ENCODE measurements around the gene FBXW8. TPM values are rescaled to one million over a fixed set of nuclear protein-coding genes. Genes with fewer than 3 reads are reported as not detected.

The FBXW8 gene
- total RNA-seq, 2 experiments from 2014 or later, result 7.0 to 8.5 TPM

DNA sequence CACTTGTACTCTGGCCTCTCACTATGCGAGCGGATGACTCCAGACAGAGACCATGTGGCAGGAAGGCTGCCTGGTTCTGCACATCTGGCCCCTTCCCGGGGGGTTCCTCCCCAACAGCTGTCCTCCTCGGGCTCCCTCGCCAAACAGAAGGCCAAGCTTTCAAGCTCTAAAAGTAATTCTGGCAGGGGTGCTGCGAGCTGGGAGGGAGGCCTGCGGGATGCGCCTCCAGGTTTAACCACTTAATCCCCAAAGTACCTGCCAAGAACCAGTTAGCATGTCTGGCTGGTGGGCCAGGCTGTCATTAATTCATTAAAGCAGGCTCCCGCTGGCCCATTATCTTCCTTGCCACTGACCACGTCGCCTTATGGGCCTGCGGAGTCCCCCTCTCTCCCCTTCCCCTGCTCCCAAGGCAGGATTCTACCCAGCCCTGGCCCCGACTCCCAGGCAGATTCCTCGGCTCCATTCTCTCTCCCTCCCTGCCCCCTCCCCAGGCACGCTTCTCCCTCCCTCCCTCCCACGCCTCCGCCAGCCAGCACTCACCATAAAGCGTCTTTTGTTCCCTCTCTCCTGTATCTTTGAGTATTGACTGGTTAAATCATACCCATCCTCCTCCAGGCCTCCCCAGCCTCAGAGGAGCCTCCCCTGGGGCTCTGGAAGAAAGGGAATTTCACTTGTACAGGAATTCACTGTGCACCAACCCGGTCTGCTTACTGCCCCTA, 34.4 kb upstream of the FBXW8 start:
- peaks cover 5% of the 10 kb centered on the region for H3K9me3 Mint-ChIP-seq
- peaks cover 48% of the 10 kb centered on the region for H3K27me3 Mint-ChIP-seq
- CTCF ChIA-PET, result interaction anchor here (1.0 kb wide), 1 partner anchor 172 kb away, joined by 3 read pairs; no protein-coding TSS in a partner anchor
- H3K36me3 Mint-ChIP-seq (ENCODE audit: low read depth), result no peaks in the 10 kb centered on the region
- ATAC-seq (no peak), DNase-seq (no peak)
- intact Hi-C loops (cut with micrococcal nuclease), result no loop called here
- H3K4me3 Mint-ChIP-seq, result no peak overlapping the region
- POLR2A ChIA-PET, result no interaction called here
- no peak overlapping the region for H3K27ac Mint-ChIP-seq
- H3K4me1 Mint-ChIP-seq (ENCODE audit: low read depth), result peaks cover 28% of the 10 kb centered on the region
- TF ChIP-seq, protein P1, sequence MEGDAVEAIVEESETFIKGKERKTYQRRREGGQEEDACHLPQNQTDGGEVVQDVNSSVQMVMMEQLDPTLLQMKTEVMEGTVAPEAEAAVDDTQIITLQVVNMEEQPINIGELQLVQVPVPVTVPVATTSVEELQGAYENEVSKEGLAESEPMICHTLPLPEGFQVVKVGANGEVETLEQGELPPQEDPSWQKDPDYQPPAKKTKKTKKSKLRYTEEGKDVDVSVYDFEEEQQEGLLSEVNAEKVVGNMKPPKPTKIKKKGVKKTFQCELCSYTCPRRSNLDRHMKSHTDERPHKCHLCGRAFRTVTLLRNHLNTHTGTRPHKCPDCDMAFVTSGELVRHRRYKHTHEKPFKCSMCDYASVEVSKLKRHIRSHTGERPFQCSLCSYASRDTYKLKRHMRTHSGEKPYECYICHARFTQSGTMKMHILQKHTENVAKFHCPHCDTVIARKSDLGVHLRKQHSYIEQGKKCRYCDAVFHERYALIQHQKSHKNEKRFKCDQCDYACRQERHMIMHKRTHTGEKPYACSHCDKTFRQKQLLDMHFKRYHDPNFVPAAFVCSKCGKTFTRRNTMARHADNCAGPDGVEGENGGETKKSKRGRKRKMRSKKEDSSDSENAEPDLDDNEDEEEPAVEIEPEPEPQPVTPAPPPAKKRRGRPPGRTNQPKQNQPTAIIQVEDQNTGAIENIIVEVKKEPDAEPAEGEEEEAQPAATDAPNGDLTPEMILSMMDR (IDR thresholded peaks at IDR 0.05), result no peak

DNA sequence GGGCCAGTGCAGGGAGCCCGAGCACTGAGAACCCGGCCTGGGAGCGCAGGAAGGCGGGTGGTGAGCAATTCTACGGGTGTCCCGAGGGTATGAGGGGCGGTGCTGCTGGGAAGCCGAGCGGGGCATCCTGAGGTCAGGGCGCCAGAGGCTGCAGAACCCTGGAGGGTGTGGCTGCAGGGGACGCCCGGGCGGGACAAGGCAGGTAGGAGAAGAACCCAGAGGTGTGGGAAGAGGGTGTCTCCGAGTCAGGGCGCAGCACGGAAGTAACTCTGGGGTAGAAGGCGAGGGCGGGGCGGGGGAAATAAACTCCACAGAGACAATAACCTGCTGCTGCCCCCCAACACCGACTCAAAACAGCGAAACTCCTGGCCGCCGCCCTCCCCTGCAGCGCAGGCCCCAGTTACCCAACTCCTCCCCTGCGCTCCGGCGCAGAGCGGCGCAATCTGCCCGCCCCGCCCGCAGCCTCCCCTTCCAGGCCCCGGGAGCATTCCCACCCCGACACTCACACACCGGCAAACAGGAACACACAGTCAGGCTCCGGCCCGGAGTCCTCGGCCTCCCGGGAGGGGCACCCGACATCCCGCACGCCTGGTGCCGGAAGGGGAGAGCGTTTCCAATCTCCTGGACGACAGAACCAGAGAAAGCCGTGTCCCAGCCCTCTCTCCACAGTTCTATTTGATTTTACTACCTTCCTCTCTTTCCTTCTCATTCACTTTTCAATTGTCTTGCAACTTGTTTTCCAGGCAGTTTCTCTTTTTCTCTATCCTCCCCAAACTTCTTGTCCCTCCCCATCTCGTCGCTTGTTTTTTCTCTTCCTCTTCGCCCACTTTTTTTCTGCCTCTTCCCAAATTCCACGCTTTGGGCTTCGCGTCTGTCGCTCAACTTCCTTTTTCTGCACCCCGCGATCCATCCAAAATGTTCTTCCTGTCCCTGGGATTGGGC, 31.9 kb upstream of the FBXW8 start:
- DNase-seq (peak; percentile 12), ATAC-seq (no peak)
- Mint-ChIP-seq H3K27ac (no peak overlapping the region), H3K27me3 (peaks cover 67% of the 10 kb centered on the region), H3K36me3 (ENCODE audit: low read depth) (no peaks in the 10 kb centered on the region), H3K4me3 (peak overlapping the region; percentile 61), H3K4me1 (ENCODE audit: low read depth) (peaks cover 30% of the 10 kb centered on the region), H3K9me3 (peaks cover 5% of the 10 kb centered on the region)
- TF ChIP-seq, protein P1 (IDR thresholded peaks at IDR 0.05), result no peak
- POLR2A ChIA-PET, result no interaction called here
- CTCF ChIA-PET, result interaction anchor here (1.0 kb wide), 1 partner anchor 175 kb away, joined by 6 read pairs; no protein-coding TSS in a partner anchor
- intact Hi-C loops (cut with micrococcal nuclease), result no loop called here

DNA sequence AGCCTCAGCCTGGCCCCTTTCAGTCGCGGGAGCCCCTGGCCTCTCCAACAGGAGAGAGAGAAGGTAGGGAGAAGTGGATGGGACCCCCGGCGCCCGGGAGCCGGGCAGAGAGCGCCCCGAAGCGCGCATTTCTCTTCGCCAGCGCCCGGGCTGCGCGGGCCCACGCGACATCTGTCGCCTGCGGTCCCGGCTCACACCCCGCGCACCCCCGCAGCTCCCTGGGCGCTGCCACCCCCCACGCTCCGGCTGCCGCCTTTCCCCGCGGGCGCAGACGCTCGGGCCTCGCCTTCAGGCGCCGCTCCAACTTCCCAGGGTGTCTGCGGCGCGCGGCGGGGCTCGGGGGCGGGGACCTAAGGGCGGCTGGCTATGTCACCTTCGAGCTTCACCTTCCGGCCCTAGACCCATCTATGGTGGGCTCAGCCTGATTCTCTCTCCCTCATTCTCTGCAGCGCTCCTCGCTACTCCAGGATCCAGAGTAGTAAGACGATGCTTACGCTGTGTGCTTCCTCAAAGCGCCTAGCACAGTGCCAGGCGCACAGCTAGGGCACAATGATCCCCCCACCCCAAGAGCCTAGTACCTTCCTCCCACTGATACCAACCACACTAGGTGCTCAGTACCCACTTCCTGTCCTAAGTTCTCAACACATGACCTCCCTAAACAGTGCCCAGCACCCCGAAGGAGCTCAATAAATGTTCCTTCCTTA, 31.1 kb upstream of the FBXW8 start:
- Mint-ChIP-seq H3K9me3 (peaks cover 2% of the 10 kb centered on the region), H3K36me3 (ENCODE audit: low read depth) (no peaks in the 10 kb centered on the region), H3K4me1 (ENCODE audit: low read depth) (peaks cover 24% of the 10 kb centered on the region), H3K27ac (no peak overlapping the region), H3K4me3 (peak overlapping the region; percentile 69), H3K27me3 (peaks cover 67% of the 10 kb centered on the region)
- ATAC-seq, result peak; percentile 20
- POLR2A ChIA-PET, result no interaction called here
- peak; percentile 35 for DNase-seq
- TF ChIP-seq, protein P1 (IDR thresholded peaks at IDR 0.05), result no peak
- CTCF ChIA-PET, result interaction anchor here (1.0 to 2.3 kb wide), 3 partner anchors 161 to 176 kb away, joined by 3 to 9 read pairs (median 6); no protein-coding TSS in a partner anchor
- intact Hi-C loops (cut with micrococcal nuclease), result no loop called here

DNA sequence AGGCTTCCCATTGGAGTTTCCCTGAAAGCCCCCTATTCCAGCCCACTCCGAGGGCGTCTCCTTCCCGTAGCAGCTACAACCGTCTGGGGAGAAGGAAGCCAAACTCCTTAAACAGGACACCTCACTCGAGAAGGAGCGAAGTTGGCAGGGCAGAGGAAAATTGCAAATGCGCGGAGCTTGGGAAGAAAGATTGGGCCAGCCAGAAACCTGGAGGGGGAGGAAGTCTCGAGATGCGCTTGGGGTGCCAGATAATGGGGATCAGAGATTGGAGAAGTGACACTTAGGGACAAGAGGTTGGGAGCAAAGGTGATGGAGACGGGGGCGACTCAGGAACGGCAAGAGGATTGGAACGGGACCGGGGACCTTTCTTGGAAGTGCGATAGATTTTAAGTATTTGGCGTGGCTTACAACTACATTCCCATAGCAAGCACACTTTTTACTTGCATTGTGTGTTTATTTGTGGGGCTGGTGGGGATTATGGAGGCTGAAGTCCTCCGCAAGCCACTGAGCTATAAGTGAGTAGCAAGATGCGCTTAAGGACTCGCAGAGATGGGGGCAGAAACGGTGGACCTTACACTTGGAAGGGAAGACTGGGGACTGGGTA, 30.4 kb upstream of the FBXW8 start:
- ATAC-seq (no peak), DNase-seq (no peak)
- Mint-ChIP-seq H3K36me3 (ENCODE audit: low read depth) (no peaks in the 10 kb centered on the region), H3K4me3 (peak overlapping the region; percentile 69), H3K9me3 (no peaks in the 10 kb centered on the region), H3K4me1 (ENCODE audit: low read depth) (peaks cover 24% of the 10 kb centered on the region), H3K27me3 (peaks cover 67% of the 10 kb centered on the region), H3K27ac (no peak overlapping the region)
- ChIA-PET POLR2A (interaction anchor here (1.5 kb wide), 1 partner anchor 13 kb away, joined by 3 read pairs; no protein-coding TSS in a partner anchor), CTCF (interaction anchor here (1.0 to 2.3 kb wide), 5 partner anchors 12 to 177 kb away, joined by 3 to 9 read pairs (median 3); no protein-coding TSS in a partner anchor)
- intact Hi-C loops (cut with micrococcal nuclease), result no loop called here
- TF ChIP-seq, protein P1 (IDR thresholded peaks at IDR 0.05), result no peak
